HEK293 (cell line): ENCODE data around the gene RNF151.
"Not testable (repeated sequence)": the region's sequence is repeated elsewhere in the genome, so short reads cannot be mapped to it uniquely, and the experiment has no call there.

Experiments
- CTCF ChIA-PET: fragments of 350-600 bp; formaldehyde crosslinking; extraction: SDS; loops from one replicate; lab custom pipeline; 2021; ENCODE audit warnings: antibody characterized with exemption; lab: Yijun Ruan, JAX
- POLR2A ChIA-PET: fragments of 300-600 bp; formaldehyde crosslinking; extraction: SDS; loops from one replicate; lab custom pipeline; 2020; ENCODE audit warnings: antibody characterized with exemption, inconsistent platforms; lab: Yijun Ruan, JAX
- H3K27ac ChIP-seq: fragments of 200-500 bp; sonication (Bioruptor generic); 2 replicates; pipeline ENCODE4 v1.5.1; 2014; ENCODE audit warnings: low read depth, low read length, control low read depth, inconsistent platforms; ENCODE audit errors: extremely low read depth
- H3K36me3 ChIP-seq, 2 experiments: fragments of 200-500 bp in 1 of 2; sonication (Bioruptor generic) in 1 of 2; 1 replicate in 1 of 2; 2 replicates in 1 of 2; pipeline ENCODE4 v1.5.1; 2014 to 2017; ENCODE audit warnings: inconsistent platforms in 2 of 2, low read length in 2 of 2; ENCODE audit not compliant: control insufficient read depth in 2 of 2, insufficient read depth in 1 of 2
- H3K4me1 ChIP-seq: fragments of 200-500 bp; sonication (Bioruptor generic); 2 replicates; pipeline ENCODE4 v1.5.1; 2014; ENCODE audit warnings: mild to moderate bottlenecking, low read length, inconsistent platforms; ENCODE audit not compliant: control insufficient read depth, insufficient read depth
- H3K4me3 ChIP-seq: 2 replicates; pipeline ENCODE4 v1.5.1; 2011; ENCODE audit warnings: low read depth, mild to moderate bottlenecking, control low read depth, low read length, moderate library complexity
- H3K9me3 ChIP-seq: fragments of 200-500 bp; sonication (Bioruptor generic); 2 replicates; pipeline ENCODE4 v1.5.1; 2014; ENCODE audit warnings: low read depth, low read length, inconsistent platforms; ENCODE audit not compliant: control insufficient read depth, insufficient read depth
- BCL11A ChIP-seq: fragments of 450-650 bp; formaldehyde crosslinking; IDR thresholded peaks from 2 replicates; pipeline ENCODE4 v1.5.1; 2016; ENCODE audit warnings: low read depth, missing biosample characterization, missing genetic modification characterization
- GLIS1 ChIP-seq: fragments of 450-650 bp; formaldehyde crosslinking; IDR thresholded peaks from 2 replicates; pipeline ENCODE4 v1.5.1; 2016; ENCODE audit warnings: missing biosample characterization, missing genetic modification characterization
- GLIS2 ChIP-seq: fragments of 450-650 bp; formaldehyde crosslinking; IDR thresholded peaks from 2 replicates; pipeline ENCODE4 v1.5.1; 2016; ENCODE audit warnings: missing biosample characterization, missing genetic modification characterization
- HIC1 ChIP-seq: fragments of 450-650 bp; formaldehyde crosslinking; IDR thresholded peaks from 2 replicates; pipeline ENCODE4 v1.5.1; 2016; ENCODE audit warnings: missing biosample characterization, missing genetic modification characterization
- INSM2 ChIP-seq: fragments of 450-650 bp; formaldehyde crosslinking; IDR thresholded peaks from 2 replicates; pipeline ENCODE4 v1.5.1; 2016; ENCODE audit warnings: missing biosample characterization, missing genetic modification characterization
- KLF17 ChIP-seq: fragments of 450-650 bp; formaldehyde crosslinking; IDR thresholded peaks from 2 replicates; pipeline ENCODE4 v1.5.1; 2016; ENCODE audit warnings: missing biosample characterization, missing genetic modification characterization
- KLF7 ChIP-seq: fragments of 450-650 bp; formaldehyde crosslinking; IDR thresholded peaks from 2 replicates; pipeline ENCODE4 v1.5.1; 2016; ENCODE audit warnings: missing biosample characterization, missing genetic modification characterization, borderline replicate concordance
- PATZ1 ChIP-seq: fragments of 450-650 bp; formaldehyde crosslinking; IDR thresholded peaks from 2 replicates; pipeline ENCODE4 v1.5.1; 2016; ENCODE audit warnings: missing biosample characterization, missing genetic modification characterization
- PRDM2 ChIP-seq: fragments of 450-650 bp; formaldehyde crosslinking; IDR thresholded peaks from 2 replicates; pipeline ENCODE4 v1.5.1; 2016; ENCODE audit warnings: missing biosample characterization, missing genetic modification characterization, borderline replicate concordance
- SCRT2 ChIP-seq: fragments of 450-650 bp; formaldehyde crosslinking; IDR thresholded peaks from 2 replicates; pipeline ENCODE4 v1.5.1; 2016; ENCODE audit warnings: missing biosample characterization, missing genetic modification characterization
- SP7 ChIP-seq: fragments of 450-650 bp; formaldehyde crosslinking; IDR thresholded peaks from 2 replicates; pipeline ENCODE4 v1.5.1; 2016; ENCODE audit warnings: missing biosample characterization, missing genetic modification characterization
- WT1 ChIP-seq: fragments of 450-650 bp; formaldehyde crosslinking; IDR thresholded peaks from 2 replicates; pipeline ENCODE4 v1.5.1; 2016; ENCODE audit warnings: missing biosample characterization, missing genetic modification characterization
- ZBTB26 ChIP-seq: fragments of 450-650 bp; formaldehyde crosslinking; optimal IDR thresholded peaks from 2 replicates; pipeline ENCODE3; 2016; ENCODE audit warnings: missing biosample characterization, mild to moderate bottlenecking, missing genetic modification characterization
- ZNF10 ChIP-seq: fragments of 450-650 bp; formaldehyde crosslinking; IDR thresholded peaks from 2 replicates; pipeline ENCODE4 v1.5.1; 2017; ENCODE audit warnings: missing biosample characterization, missing genetic modification characterization
- ZNF2 ChIP-seq: fragments of 450-650 bp; formaldehyde crosslinking; IDR thresholded peaks from 2 replicates; pipeline ENCODE4 v1.5.1; 2016; ENCODE audit warnings: missing biosample characterization, missing genetic modification characterization
- ZNF239 ChIP-seq: fragments of 450-650 bp; formaldehyde crosslinking; IDR thresholded peaks from 2 replicates; pipeline ENCODE4 v1.5.1; 2016; ENCODE audit warnings: missing biosample characterization, missing genetic modification characterization
- ZNF335 ChIP-seq: fragments of 450-650 bp; formaldehyde crosslinking; conservative IDR thresholded peaks from 2 replicates; pipeline ENCODE4 v1.5.1; 2016; ENCODE audit warnings: missing biosample characterization, missing genetic modification characterization
- ZNF600 ChIP-seq: fragments of 450-650 bp; formaldehyde crosslinking; IDR thresholded peaks from 2 replicates; pipeline ENCODE4 v1.5.1; 2016; ENCODE audit warnings: missing biosample characterization, missing genetic modification characterization
- ZNF629 ChIP-seq: fragments of 450-650 bp; formaldehyde crosslinking; IDR thresholded peaks from 2 replicates; pipeline ENCODE4 v1.5.1; 2017; ENCODE audit warnings: missing biosample characterization, missing genetic modification characterization
- ZSCAN30 ChIP-seq: fragments of 450-650 bp; IDR thresholded peaks from 2 replicates; pipeline ENCODE4 v1.5.1; 2018; ENCODE audit warnings: missing biosample characterization, mild to moderate bottlenecking, missing genetic modification characterization, moderate library complexity

RNF151 gene

GRCh38 chr16:1962161-1963153 lies 4.2 kb upstream of the RNF151 start:
- POLR2A ChIA-PET: interaction anchor here (0.6 to 2.7 kb wide), 10 partner anchors 9 to 395 kb away, joined by 3 to 46 read pairs (median 4); partner anchors contain the start of genes GFER, NOXO1, SYNGR3 and TBL3
- Histone ChIP-seq H3K4me3 (peak overlapping the region; percentile 94), H3K36me3 (peaks cover 0 to 42% of the 10 kb centered on the region in 2 experiments; a peak in 1 of 3 replicates), H3K27ac (peak overlapping the region; percentile 100)
- CTCF ChIA-PET, H3K4me1 ChIP-seq, H3K9me3 ChIP-seq: not testable (repeated sequence)
- peak; percentile 90 for TF ChIP-seq ZNF10 (tag by site-specific recombination)
- 0 out of 2 replicates have a peak, but pooled peaks have one; percentile 17 for TF ChIP-seq KLF7
- TF ChIP-seq ZBTB26 (tag by site-specific recombination): peak; percentile 15
- TF ChIP-seq ZNF629 (tag by site-specific recombination): peak; percentile 61
- 0 out of 2 replicates have a peak, but pooled peaks have one; percentile 17 for TF ChIP-seq ZSCAN30 (tag by site-specific recombination)
- TF ChIP-seq WT1 (tag by site-specific recombination): peak; percentile 17; the same call in 1 of the 2 replicates
- TF ChIP-seq BCL11A: peak; percentile 18
- TF ChIP-seq PRDM2: peak; percentile 91; the same call in 1 of the 2 replicates
- peak; percentile 20; the same call in 1 of the 2 replicates for TF ChIP-seq KLF17 (tag by site-specific recombination)
- TF ChIP-seq ZNF600: peak; percentile 80
- peak; percentile 84 for TF ChIP-seq SCRT2
- TF ChIP-seq GLIS1 (tag by site-specific recombination): peak; percentile 28; the same call in 1 of the 2 replicates
- peak; percentile 18; the same call in 1 of the 2 replicates for TF ChIP-seq INSM2 (tag by site-specific recombination)
- peak; percentile 40 for TF ChIP-seq PATZ1 (tag by site-specific recombination)
- peak; percentile 41; the same call in 1 of the 2 replicates for TF ChIP-seq SP7 (tag by site-specific recombination)
- peak; percentile 98 for TF ChIP-seq HIC1 (tag by site-specific recombination)
- peak; percentile 18; the same call in 1 of the 2 replicates for TF ChIP-seq ZNF239 (tag by site-specific recombination)
- TF ChIP-seq GLIS2: peak; percentile 70
- peak; percentile 20; the same call in 1 of the 2 replicates for TF ChIP-seq ZNF2 (tag by site-specific recombination)
- TF ChIP-seq ZNF335 (tag by site-specific recombination): peak; percentile 12
